MCF 10A (cell line): ENCODE results near the gene TEX19. TPM values are rescaled to one million over a fixed set of nuclear protein-coding genes. Genes with fewer than 3 reads are reported as not detected.

Experiments
- BruUV-seq: library from RNA; stranded (reverse); fragments of 400-500 nt; replicated peaks from 2 replicates; lab custom pipeline; 2021; lab: Mats Ljungman, UMichigan
- CTCF ChIA-PET: fragments of 300-600 bp; sonication (Branson Sonifier 250); formaldehyde crosslinking; extraction: SDS; loops from one replicate; lab custom pipeline; 2021; ENCODE audit warnings: antibody characterized with exemption, inconsistent platforms; lab: Yijun Ruan, JAX
- POLR2A ChIA-PET: fragments of 300-600, 350-650 bp; sonication (Branson Sonifier 250); formaldehyde crosslinking; extraction: SDS; loops from one replicate; lab custom pipeline; 2020; ENCODE audit warnings: antibody characterized with exemption, inconsistent platforms; lab: Yijun Ruan, JAX
- DNase-seq: peaks from one replicate; pipeline ENCODE4 v3.0.0-alpha.2; 2018; ENCODE audit not compliant: unreplicated experiment
- H3K27ac Mint-ChIP-seq: one replicate; pipeline ENCODE4 v1.8.0; 2022; ENCODE audit warnings: mild to moderate bottlenecking, low read depth, mixed read lengths; ENCODE audit not compliant: unreplicated experiment
- H3K27me3 Mint-ChIP-seq: one replicate; pipeline ENCODE4 v1.8.0; 2022; ENCODE audit warnings: mixed read lengths; ENCODE audit not compliant: insufficient read depth, unreplicated experiment
- H3K36me3 Mint-ChIP-seq: one replicate; pipeline ENCODE4 v1.8.0; 2022; ENCODE audit warnings: mild to moderate bottlenecking, moderate library complexity, mixed read lengths; ENCODE audit not compliant: insufficient read depth, unreplicated experiment
- H3K4me1 Mint-ChIP-seq: one replicate; pipeline ENCODE4 v1.8.0; 2022; ENCODE audit warnings: mixed read lengths; ENCODE audit not compliant: insufficient read depth, unreplicated experiment
- H3K4me3 Mint-ChIP-seq: one replicate; pipeline ENCODE4 v1.8.0; 2022; ENCODE audit warnings: mild to moderate bottlenecking, moderate library complexity, mixed read lengths; ENCODE audit not compliant: unreplicated experiment
- H3K9me3 Mint-ChIP-seq: one replicate; pipeline ENCODE4 v1.8.0; 2022; ENCODE audit warnings: mixed read lengths; ENCODE audit not compliant: unreplicated experiment
- intact Hi-C: fragments of 100-400 bp; cut with micrococcal nuclease; formaldehyde crosslinking; loops from 2 replicates; pipeline ENCODE4 v1.14.1; 2022
- total RNA-seq: library from RNA; stranded (reverse); gene quantifications from 2 replicates; pipeline ENCODE4 v1.2.3, GENCODE V29; 2022
- TF ChIP-seq, protein P1 (sequence below): fragments of 200-600 bp; IDR thresholded peaks from one replicate; pipeline ENCODE4 v1.8.0; 2022; ENCODE audit warnings: antibody characterized with exemption, mild to moderate bottlenecking; ENCODE audit not compliant: unreplicated experiment

The TEX19 gene
- total RNA-seq, 1 experiment from 2014 or later = not detected

DNA sequence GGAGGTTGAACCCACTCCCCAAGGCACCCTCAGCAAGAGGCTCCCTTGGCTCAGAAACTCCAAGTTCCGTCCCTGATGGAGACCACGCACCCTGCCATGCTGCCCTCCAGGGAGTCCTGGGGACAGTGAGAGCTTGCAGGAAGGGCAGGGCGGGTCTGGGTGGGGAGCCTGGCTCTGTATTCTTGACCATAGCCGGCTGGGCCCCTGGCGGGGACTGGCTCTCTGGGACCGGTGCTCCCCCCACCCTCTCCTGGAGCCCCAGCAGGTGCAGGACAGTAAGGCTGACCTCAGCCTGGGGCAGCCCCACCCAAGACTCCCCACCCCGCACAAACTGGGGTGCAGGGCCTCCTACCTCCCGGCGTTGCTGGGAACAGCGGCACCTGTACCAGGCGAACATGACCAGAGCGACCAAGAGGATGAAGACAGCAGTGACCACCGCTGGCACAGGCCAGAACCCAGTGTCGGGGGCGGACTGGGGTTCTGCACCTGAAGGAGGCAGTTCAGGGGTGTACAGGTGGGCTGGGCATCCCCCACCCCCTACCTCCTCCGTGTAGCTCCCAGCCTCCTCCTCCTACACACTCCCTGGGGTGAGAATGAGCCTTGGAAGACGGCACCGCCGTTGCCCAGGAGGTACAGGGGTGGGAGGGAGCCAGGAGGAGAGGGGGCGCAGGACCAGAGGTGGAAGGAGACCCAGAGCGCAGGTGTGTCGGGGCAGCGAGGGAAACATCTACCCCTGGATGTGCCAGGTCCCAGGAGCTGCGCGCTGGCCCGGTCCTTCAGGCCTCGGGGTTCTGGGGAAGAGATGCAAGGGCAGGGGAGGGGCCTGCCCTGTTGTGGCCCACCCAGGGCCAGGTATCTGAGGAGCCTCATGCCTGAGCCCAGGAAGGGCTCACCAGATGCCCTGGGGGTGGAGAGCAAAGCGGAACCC is 36.3 kb upstream of the TEX19 start:
- no peaks in the 10 kb centered on the region for H3K36me3 Mint-ChIP-seq
- H3K4me1 Mint-ChIP-seq = no peaks in the 10 kb centered on the region
- no peak overlapping the region for H3K27ac Mint-ChIP-seq
- H3K4me3 Mint-ChIP-seq = no peak overlapping the region
- no peaks in the 10 kb centered on the region for H3K9me3 Mint-ChIP-seq
- ChIA-PET POLR2A (interaction anchor here (1.4 kb wide), 1 partner anchor 24 kb away, joined by 3 read pairs; no protein-coding TSS in a partner anchor), CTCF (interaction anchor here (0.6 to 1.0 kb wide), 3 partner anchors 24 to 117 kb away, joined by 3 read pairs; no protein-coding TSS in a partner anchor)
- DNase-seq = no peak
- BruUV-seq = no TSS peak
- intact Hi-C loops = loop anchor here (5.0 kb wide), 1 partner anchor 80 kb away; no protein-coding TSS in a partner anchor
- TF ChIP-seq, protein P1, sequence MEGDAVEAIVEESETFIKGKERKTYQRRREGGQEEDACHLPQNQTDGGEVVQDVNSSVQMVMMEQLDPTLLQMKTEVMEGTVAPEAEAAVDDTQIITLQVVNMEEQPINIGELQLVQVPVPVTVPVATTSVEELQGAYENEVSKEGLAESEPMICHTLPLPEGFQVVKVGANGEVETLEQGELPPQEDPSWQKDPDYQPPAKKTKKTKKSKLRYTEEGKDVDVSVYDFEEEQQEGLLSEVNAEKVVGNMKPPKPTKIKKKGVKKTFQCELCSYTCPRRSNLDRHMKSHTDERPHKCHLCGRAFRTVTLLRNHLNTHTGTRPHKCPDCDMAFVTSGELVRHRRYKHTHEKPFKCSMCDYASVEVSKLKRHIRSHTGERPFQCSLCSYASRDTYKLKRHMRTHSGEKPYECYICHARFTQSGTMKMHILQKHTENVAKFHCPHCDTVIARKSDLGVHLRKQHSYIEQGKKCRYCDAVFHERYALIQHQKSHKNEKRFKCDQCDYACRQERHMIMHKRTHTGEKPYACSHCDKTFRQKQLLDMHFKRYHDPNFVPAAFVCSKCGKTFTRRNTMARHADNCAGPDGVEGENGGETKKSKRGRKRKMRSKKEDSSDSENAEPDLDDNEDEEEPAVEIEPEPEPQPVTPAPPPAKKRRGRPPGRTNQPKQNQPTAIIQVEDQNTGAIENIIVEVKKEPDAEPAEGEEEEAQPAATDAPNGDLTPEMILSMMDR = no peak
- no peaks in the 10 kb centered on the region for H3K27me3 Mint-ChIP-seq

- H3K4me1 Mint-ChIP-seq = no peaks in the 10 kb centered on the region
- H3K36me3 Mint-ChIP-seq = no peaks in the 10 kb centered on the region
- no peak overlapping the region for H3K27ac Mint-ChIP-seq
- ChIA-PET POLR2A (interaction anchor here (1.4 kb wide), 1 partner anchor 25 kb away, joined by 3 read pairs; no protein-coding TSS in a partner anchor), CTCF (interaction anchor here (0.6 to 1.0 kb wide), 2 partner anchors 111 to 118 kb away, joined by 3 read pairs; no protein-coding TSS in a partner anchor)
- no TSS peak for BruUV-seq
- H3K4me3 Mint-ChIP-seq = no peak overlapping the region
- H3K27me3 Mint-ChIP-seq = no peaks in the 10 kb centered on the region
- intact Hi-C loops = loop anchor here (5.0 kb wide), 1 partner anchor 81 kb away; no protein-coding TSS in a partner anchor
- no peak for DNase-seq
- TF ChIP-seq, protein P1 = no peak
- H3K9me3 Mint-ChIP-seq = no peaks in the 10 kb centered on the region
Observed at GRCh38 chr17:82323514-82324234, 35.4 kb upstream of the TEX19 start.

GRCh38 chr17:82324566-82325285 is 34.3 kb upstream of the TEX19 start:
- H3K27me3 Mint-ChIP-seq = no peaks in the 10 kb centered on the region
- H3K9me3 Mint-ChIP-seq = no peaks in the 10 kb centered on the region
- no peak for DNase-seq
- ChIA-PET POLR2A (interaction anchor here (0.6 to 0.7 kb wide), 2 partner anchors 82 to 235 kb away, joined by 3 to 4 read pairs; no protein-coding TSS in a partner anchor), CTCF (interaction anchor here (0.7 kb wide), 1 partner anchor 273 kb away, joined by 6 read pairs; no protein-coding TSS in a partner anchor)
- H3K4me1 Mint-ChIP-seq = no peaks in the 10 kb centered on the region
- no peak overlapping the region for H3K27ac Mint-ChIP-seq
- intact Hi-C loops = loop anchor here (5.0 kb wide), 1 partner anchor 82 kb away; no protein-coding TSS in a partner anchor
- TF ChIP-seq, protein P1 = no peak
- no TSS peak for BruUV-seq
- H3K4me3 Mint-ChIP-seq = no peak overlapping the region
- no peaks in the 10 kb centered on the region for H3K36me3 Mint-ChIP-seq
